Neural cell (in vitro differentiated cells): ENCODE measurements around the gene GJA9. TPM values are rescaled to one million over a fixed set of nuclear protein-coding genes. Genes with fewer than 3 reads are reported as not detected.

Experiments used
- H2AFZ ChIP-seq: fragments of 200-600, 300-800 bp; sonication (generic), shearing (Covaris generic); 2 replicates; pipeline ENCODE4 v1.6.0; 2014; ENCODE audit warnings: low read depth, mild to moderate bottlenecking, antibody characterized with exemption, low read length, moderate library complexity
- H3F3A ChIP-seq: fragments of 200-600 bp; shearing (Covaris generic); 2 replicates; pipeline ENCODE4 v1.6.1; 2016; ENCODE audit warnings: mild to moderate bottlenecking, moderate library complexity, mixed read lengths, antibody characterized with exemption, low read length; ENCODE audit not compliant: insufficient read depth, poor library complexity, severe bottlenecking
- H3K27ac ChIP-seq: fragments of 200-600, 300-800 bp; sonication (generic), shearing (Covaris generic); 2 replicates; pipeline ENCODE4 v1.5.1; 2014; ENCODE audit warnings: mild to moderate bottlenecking, low read length, moderate library complexity
- H3K27me3 ChIP-seq: fragments of 300-800, 200-600 bp; sonication (generic), shearing (Covaris generic); 2 replicates; pipeline ENCODE4 v1.6.0; 2014; ENCODE audit warnings: mild to moderate bottlenecking, low read depth, low read length, moderate library complexity; ENCODE audit not compliant: insufficient read depth
- H3K36me3 ChIP-seq: fragments of 300-800, 200-600 bp; sonication (generic), shearing (Covaris generic); 2 replicates; pipeline ENCODE4 v1.5.1; 2014; ENCODE audit warnings: mild to moderate bottlenecking, antibody characterized with exemption, low read length, moderate library complexity; ENCODE audit not compliant: insufficient read depth
- H3K4me2 ChIP-seq: fragments of 300-800, 200-600 bp; sonication (generic), shearing (Covaris generic); 2 replicates; pipeline ENCODE4 v1.6.0; 2014; ENCODE audit warnings: mild to moderate bottlenecking, low read length
- H3K4me3 ChIP-seq: fragments of 300-800, 200-600 bp; sonication (generic), shearing (Covaris generic); 2 replicates; pipeline ENCODE4 v1.5.1; 2014; ENCODE audit warnings: mild to moderate bottlenecking, low read length, moderate library complexity
- H3K79me2 ChIP-seq: fragments of 200-600 bp; shearing (Covaris generic); replicated peaks from 2 replicates; pipeline ENCODE4 v1.6.0; 2014; ENCODE audit warnings: mild to moderate bottlenecking, low read length, moderate library complexity; ENCODE audit not compliant: insufficient read depth
- H3K9ac ChIP-seq: fragments of 300-800, 200-600 bp; sonication (generic), shearing (Covaris generic); 2 replicates; pipeline ENCODE4 v1.6.1; 2016; ENCODE audit warnings: mild to moderate bottlenecking, low read length, mixed read lengths
- H3K9me2 ChIP-seq: fragments of 200-600 bp; shearing (Covaris generic); 2 replicates; pipeline ENCODE4 v1.6.1; 2016; ENCODE audit warnings: mild to moderate bottlenecking, low read length, mixed read lengths; ENCODE audit not compliant: insufficient read depth
- H3K9me3 ChIP-seq: fragments of 200-600, 300-800 bp; sonication (generic), shearing (Covaris generic); 2 replicates; pipeline ENCODE4 v1.6.1; 2016; ENCODE audit warnings: mild to moderate bottlenecking, mixed run types, low read length, moderate library complexity, mixed read lengths
- H4K20me1 ChIP-seq: fragments of 200-600 bp; shearing (Covaris generic); 2 replicates; pipeline ENCODE4 v1.6.1; 2016; ENCODE audit warnings: mild to moderate bottlenecking, mixed run types; ENCODE audit not compliant: insufficient read depth
- EP300 ChIP-seq: fragments of 450-650 bp; conservative IDR thresholded peaks from 2 replicates; pipeline ENCODE4 v1.6.1; 2014; ENCODE audit warnings: antibody characterized with exemption, mild to moderate bottlenecking, moderate library complexity; ENCODE audit not compliant: poor library complexity, severe bottlenecking
- EZH2 ChIP-seq: fragments of 200-600, 300-800 bp; shearing (Covaris generic), sonication (generic); IDR thresholded peaks from 2 replicates; pipeline ENCODE4 v1.6.1; 2014; ENCODE audit warnings: antibody characterized with exemption, low read length, borderline replicate concordance, mild to moderate bottlenecking; ENCODE audit not compliant: insufficient read depth, poor library complexity, severe bottlenecking
- MXI1 ChIP-seq: fragments of 450-650 bp; conservative IDR thresholded peaks from 2 replicates; pipeline ENCODE4 v1.6.1; 2014; ENCODE audit warnings: antibody characterized with exemption, mild to moderate bottlenecking; ENCODE audit not compliant: poor library complexity, severe bottlenecking
- POLR2AphosphoS5 ChIP-seq: IDR thresholded peaks from 2 replicates; pipeline ENCODE4 v1.6.1; 2012
- RAD21 ChIP-seq: fragments of 450-650 bp; conservative IDR thresholded peaks from 2 replicates; pipeline ENCODE4 v1.6.1; 2014; ENCODE audit warnings: antibody characterized with exemption, mild to moderate bottlenecking, moderate library complexity
- SMC3 ChIP-seq: fragments of 450-650 bp; conservative IDR thresholded peaks from 2 replicates; pipeline ENCODE4 v1.6.1; 2014; ENCODE audit warnings: antibody characterized with exemption, mild to moderate bottlenecking, moderate library complexity; ENCODE audit not compliant: poor library complexity
- TAF1 ChIP-seq: IDR thresholded peaks from 2 replicates; pipeline ENCODE4 v1.6.1; 2012; ENCODE audit warnings: low read depth
- polyA plus RNA-seq: library from polyadenylated mRNA; depleted of rRNA; stranded (reverse); fragments of >200 nt; gene quantifications from 2 replicates; pipeline ENCODE4 v1.2.3, GENCODE V29; 2014
- TF ChIP-seq, protein P1 (sequence below): fragments of 450-650 bp; IDR thresholded peaks from 2 replicates; pipeline ENCODE4 v1.5.1; 2014; ENCODE audit warnings: antibody characterized with exemption, mild to moderate bottlenecking, moderate library complexity; ENCODE audit not compliant: poor library complexity, severe bottlenecking
- TF ChIP-seq, protein P2 (sequence below): IDR thresholded peaks from 2 replicates; pipeline ENCODE4 v1.6.1; 2012; ENCODE audit warnings: borderline replicate concordance

Gene GJA9
- polyA plus RNA-seq, 1 donor from 2014 or later: not detected

DNA sequence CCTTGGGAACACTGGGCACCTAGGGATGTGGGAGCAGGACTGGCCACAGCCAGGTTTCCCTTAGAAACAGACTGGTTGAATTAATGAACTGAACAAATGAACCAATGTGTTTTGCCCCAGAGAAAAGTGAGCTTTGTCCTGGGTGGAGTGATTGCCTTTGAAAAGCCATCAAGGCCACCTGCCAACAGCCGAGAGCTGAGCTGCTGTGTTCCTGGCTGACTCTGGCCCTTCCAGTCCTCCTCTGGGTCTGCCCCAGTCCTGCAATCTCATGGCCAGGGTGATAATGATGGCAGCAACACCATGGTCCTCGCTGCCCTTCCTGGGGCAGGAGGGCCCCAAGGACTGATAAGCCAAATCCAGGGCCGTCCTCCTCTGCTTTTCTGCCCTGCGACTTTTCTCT, 18.2 kb upstream of the GJA9 start:
- H3K9me3 ChIP-seq: no peaks in the 10 kb centered on the region
- no peak overlapping the region for H3K27ac ChIP-seq
- no peaks in the 10 kb centered on the region for H3K79me2 ChIP-seq
- H3K4me2 ChIP-seq: no peak overlapping the region
- no peaks in the 10 kb centered on the region for H4K20me1 ChIP-seq
- H3K9me2 ChIP-seq: no peaks in the 10 kb centered on the region
- no peak for TF ChIP-seq RAD21
- no peak for TF ChIP-seq POLR2AphosphoS5
- H3F3A ChIP-seq: no peaks in the 10 kb centered on the region
- H2AFZ ChIP-seq: no peak overlapping the region
- H3K36me3 ChIP-seq: no peaks in the 10 kb centered on the region
- H3K27me3 ChIP-seq: no peaks in the 10 kb centered on the region
- H3K9ac ChIP-seq: no peak overlapping the region
- no peak overlapping the region for H3K4me3 ChIP-seq

DNA sequence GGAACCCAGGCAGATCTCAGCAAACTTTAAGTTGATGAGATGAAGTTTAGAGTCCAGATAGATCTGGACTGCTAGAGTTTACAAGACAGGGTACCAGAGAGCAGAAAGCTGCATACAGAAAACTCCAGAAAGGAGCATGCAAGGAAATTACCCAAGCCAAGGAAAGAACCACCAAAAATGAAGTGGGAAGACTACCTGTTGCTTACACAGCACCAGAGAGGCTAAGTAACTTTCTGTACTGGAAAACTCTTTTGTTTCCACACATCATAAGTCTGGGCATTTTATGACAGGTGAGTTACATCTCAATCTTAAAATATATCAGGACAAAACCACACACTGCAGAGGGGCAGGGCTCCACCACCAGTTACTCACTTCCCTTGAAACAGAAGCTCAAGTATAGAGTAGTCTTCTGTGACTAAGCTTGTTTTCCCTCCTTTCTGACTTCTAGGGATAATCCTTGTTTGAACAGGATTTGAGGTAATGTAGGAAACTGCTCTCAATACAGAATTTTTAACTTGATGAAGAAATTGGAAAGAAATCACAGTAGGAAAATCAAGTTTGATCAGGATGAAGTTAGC, 17.4 kb upstream of the GJA9 start:
- no peak for TF ChIP-seq POLR2AphosphoS5
- TF ChIP-seq, protein P1, sequence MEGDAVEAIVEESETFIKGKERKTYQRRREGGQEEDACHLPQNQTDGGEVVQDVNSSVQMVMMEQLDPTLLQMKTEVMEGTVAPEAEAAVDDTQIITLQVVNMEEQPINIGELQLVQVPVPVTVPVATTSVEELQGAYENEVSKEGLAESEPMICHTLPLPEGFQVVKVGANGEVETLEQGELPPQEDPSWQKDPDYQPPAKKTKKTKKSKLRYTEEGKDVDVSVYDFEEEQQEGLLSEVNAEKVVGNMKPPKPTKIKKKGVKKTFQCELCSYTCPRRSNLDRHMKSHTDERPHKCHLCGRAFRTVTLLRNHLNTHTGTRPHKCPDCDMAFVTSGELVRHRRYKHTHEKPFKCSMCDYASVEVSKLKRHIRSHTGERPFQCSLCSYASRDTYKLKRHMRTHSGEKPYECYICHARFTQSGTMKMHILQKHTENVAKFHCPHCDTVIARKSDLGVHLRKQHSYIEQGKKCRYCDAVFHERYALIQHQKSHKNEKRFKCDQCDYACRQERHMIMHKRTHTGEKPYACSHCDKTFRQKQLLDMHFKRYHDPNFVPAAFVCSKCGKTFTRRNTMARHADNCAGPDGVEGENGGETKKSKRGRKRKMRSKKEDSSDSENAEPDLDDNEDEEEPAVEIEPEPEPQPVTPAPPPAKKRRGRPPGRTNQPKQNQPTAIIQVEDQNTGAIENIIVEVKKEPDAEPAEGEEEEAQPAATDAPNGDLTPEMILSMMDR: no peak
- TF ChIP-seq EP300: no peak
- no peak for TF ChIP-seq RAD21
- TF ChIP-seq EZH2: no peak
- TF ChIP-seq TAF1: no peak
- TF ChIP-seq, protein P2, sequence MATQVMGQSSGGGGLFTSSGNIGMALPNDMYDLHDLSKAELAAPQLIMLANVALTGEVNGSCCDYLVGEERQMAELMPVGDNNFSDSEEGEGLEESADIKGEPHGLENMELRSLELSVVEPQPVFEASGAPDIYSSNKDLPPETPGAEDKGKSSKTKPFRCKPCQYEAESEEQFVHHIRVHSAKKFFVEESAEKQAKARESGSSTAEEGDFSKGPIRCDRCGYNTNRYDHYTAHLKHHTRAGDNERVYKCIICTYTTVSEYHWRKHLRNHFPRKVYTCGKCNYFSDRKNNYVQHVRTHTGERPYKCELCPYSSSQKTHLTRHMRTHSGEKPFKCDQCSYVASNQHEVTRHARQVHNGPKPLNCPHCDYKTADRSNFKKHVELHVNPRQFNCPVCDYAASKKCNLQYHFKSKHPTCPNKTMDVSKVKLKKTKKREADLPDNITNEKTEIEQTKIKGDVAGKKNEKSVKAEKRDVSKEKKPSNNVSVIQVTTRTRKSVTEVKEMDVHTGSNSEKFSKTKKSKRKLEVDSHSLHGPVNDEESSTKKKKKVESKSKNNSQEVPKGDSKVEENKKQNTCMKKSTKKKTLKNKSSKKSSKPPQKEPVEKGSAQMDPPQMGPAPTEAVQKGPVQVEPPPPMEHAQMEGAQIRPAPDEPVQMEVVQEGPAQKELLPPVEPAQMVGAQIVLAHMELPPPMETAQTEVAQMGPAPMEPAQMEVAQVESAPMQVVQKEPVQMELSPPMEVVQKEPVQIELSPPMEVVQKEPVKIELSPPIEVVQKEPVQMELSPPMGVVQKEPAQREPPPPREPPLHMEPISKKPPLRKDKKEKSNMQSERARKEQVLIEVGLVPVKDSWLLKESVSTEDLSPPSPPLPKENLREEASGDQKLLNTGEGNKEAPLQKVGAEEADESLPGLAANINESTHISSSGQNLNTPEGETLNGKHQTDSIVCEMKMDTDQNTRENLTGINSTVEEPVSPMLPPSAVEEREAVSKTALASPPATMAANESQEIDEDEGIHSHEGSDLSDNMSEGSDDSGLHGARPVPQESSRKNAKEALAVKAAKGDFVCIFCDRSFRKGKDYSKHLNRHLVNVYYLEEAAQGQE: no peak
- no peak for TF ChIP-seq MXI1
- TF ChIP-seq SMC3: no peak
- Histone ChIP-seq H3K27me3 (no peaks in the 10 kb centered on the region), H3F3A (no peaks in the 10 kb centered on the region), H3K9me2 (no peaks in the 10 kb centered on the region), H3K27ac (no peak overlapping the region), H3K4me3 (no peak overlapping the region), H3K36me3 (no peaks in the 10 kb centered on the region), H3K9me3 (no peaks in the 10 kb centered on the region), H3K9ac (no peak overlapping the region), H4K20me1 (no peaks in the 10 kb centered on the region), H3K79me2 (no peaks in the 10 kb centered on the region), H3K4me2 (no peak overlapping the region), H2AFZ (no peak overlapping the region)

DNA sequence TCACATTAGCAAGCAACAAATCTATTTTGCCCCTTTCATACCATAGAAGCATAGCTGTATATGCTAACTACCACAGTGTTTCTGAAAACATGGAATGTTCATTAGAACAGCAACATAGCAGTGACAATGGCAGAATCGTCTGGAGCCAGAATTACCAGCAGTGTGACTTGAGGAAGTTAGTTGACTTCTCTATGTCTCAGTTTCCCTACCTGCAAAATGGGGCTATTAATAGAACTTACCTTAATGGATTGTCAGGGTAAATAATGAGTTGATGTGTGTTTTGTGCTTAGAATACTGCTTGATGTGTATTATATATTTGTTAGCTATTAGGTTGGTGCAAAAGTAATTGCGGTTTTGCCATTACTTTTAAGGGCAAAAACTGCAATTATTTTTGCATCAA, 14.8 kb upstream of the GJA9 start:
- Histone ChIP-seq H4K20me1 (no peaks in the 10 kb centered on the region), H3K27me3 (no peaks in the 10 kb centered on the region), H3K79me2 (no peaks in the 10 kb centered on the region), H3K36me3 (no peaks in the 10 kb centered on the region), H2AFZ (no peak overlapping the region), H3K4me2 (no peak overlapping the region), H3K9ac (no peak overlapping the region), H3K9me3 (no peaks in the 10 kb centered on the region), H3K27ac (no peak overlapping the region), H3K4me3 (no peak overlapping the region), H3K9me2 (no peaks in the 10 kb centered on the region), H3F3A (no peaks in the 10 kb centered on the region)
- TF ChIP-seq, protein P1: no peak
- TF ChIP-seq, protein P2: no peak
- TF ChIP-seq TAF1 (no peak), EP300 (no peak), RAD21 (no peak), POLR2AphosphoS5 (no peak), MXI1 (no peak)
